LNCAP (cell line): Measurements from ENCODE around the gene TTLL11.

Experiments
- CTCF ChIP-seq: fragments of 450-650 bp; IDR thresholded peaks from 2 replicates; pipeline ENCODE4 v1.5.1; 2017; ENCODE audit warnings: mild to moderate bottlenecking

The TTLL11 gene

GRCh38 chr9:121883281-121884056 lies 209.6 kb downstream of the TTLL11 start:
- no peak for TF ChIP-seq CTCF

GRCh38 chr9:121881920-121882500 lies 211.1 kb downstream of the TTLL11 start:
- TF ChIP-seq CTCF = no peak

- no peak for TF ChIP-seq CTCF
Measured at GRCh38 chr9:121880343-121880898, 212.7 kb downstream of the TTLL11 start.

GRCh38 chr9:121878271-121878822 lies 214.8 kb downstream of the TTLL11 start:
- no peak for TF ChIP-seq CTCF

GRCh38 chr9:121876658-121877271 lies 216.3 kb downstream of the TTLL11 start:
- no peak for TF ChIP-seq CTCF

GRCh38 chr9:121876255-121876654 lies 216.9 kb downstream of the TTLL11 start:
- no peak for TF ChIP-seq CTCF

- TF ChIP-seq CTCF = no peak
Measured at GRCh38 chr9:121874524-121874923, 218.6 kb downstream of the TTLL11 start.
